OCI-LY1 (cell line): ENCODE results near the gene CHCHD2.

Experiments used
- H2AFZ ChIP-seq: fragments of 200-600 bp; sonication (generic), shearing (Covaris generic); 2 replicates; pipeline ENCODE4 v1.6.0; 2014; ENCODE audit warnings: antibody characterized with exemption, mild to moderate bottlenecking, low read length
- H3F3A ChIP-seq: fragments of 200-600 bp; sonication (generic), shearing (Covaris generic); 2 replicates; pipeline ENCODE4 v1.6.0; 2014; ENCODE audit warnings: mild to moderate bottlenecking, antibody characterized with exemption, low read length, moderate library complexity; ENCODE audit not compliant: insufficient read depth
- H3K27ac ChIP-seq: fragments of 200-600 bp; sonication (generic); 2 replicates; pipeline ENCODE4 v1.5.1; 2014; ENCODE audit warnings: low read length, mixed run types, mild to moderate bottlenecking, low read depth; ENCODE audit not compliant: poor library complexity, severe bottlenecking
- H3K27me3 ChIP-seq: fragments of 200-600 bp; sonication (generic); 2 replicates; pipeline ENCODE4 v1.6.0; 2014; ENCODE audit warnings: antibody characterized with exemption, mild to moderate bottlenecking, low read length, moderate library complexity; ENCODE audit not compliant: insufficient read depth
- H3K36me3 ChIP-seq: fragments of 200-600 bp; sonication (generic); 2 replicates; pipeline ENCODE4 v1.6.1; 2014; ENCODE audit warnings: mild to moderate bottlenecking, antibody characterized with exemption, low read length, moderate library complexity, mixed read lengths; ENCODE audit not compliant: insufficient read depth
- H3K4me1 ChIP-seq: fragments of 200-600 bp; sonication (generic); 2 replicates; pipeline ENCODE4 v1.5.1; 2014; ENCODE audit warnings: mild to moderate bottlenecking, low read length, moderate library complexity; ENCODE audit not compliant: insufficient read depth, severe bottlenecking
- H3K4me2 ChIP-seq: fragments of 200-600 bp; sonication (generic), shearing (Covaris generic); 2 replicates; pipeline ENCODE4 v1.6.1; 2014; ENCODE audit warnings: low read length
- H3K4me3 ChIP-seq: fragments of 200-600 bp; sonication (generic); 2 replicates; pipeline ENCODE4 v1.5.1; 2014; ENCODE audit warnings: low read length, low read depth, mild to moderate bottlenecking, mixed read lengths; ENCODE audit not compliant: poor library complexity, severe bottlenecking
- H3K79me2 ChIP-seq: fragments of 200-600 bp; shearing (Covaris generic); 2 replicates; pipeline ENCODE4 v1.6.1; 2016; ENCODE audit warnings: mixed run types, low read length, mixed read lengths; ENCODE audit not compliant: insufficient read depth
- H3K9ac ChIP-seq: fragments of 200-600 bp; sonication (generic), shearing (Covaris generic); 2 replicates; pipeline ENCODE4 v1.6.1; 2014; ENCODE audit warnings: mild to moderate bottlenecking, low read length, mixed read lengths
- H3K9me2 ChIP-seq: fragments of 200-600 bp; sonication (generic), shearing (Covaris generic); 2 replicates; pipeline ENCODE4 v1.6.1; 2014; ENCODE audit warnings: low read depth, mild to moderate bottlenecking, low read length, mixed read lengths
- H3K9me3 ChIP-seq: fragments of 200-600 bp; shearing (Covaris generic); 2 replicates; pipeline ENCODE4 v1.6.1; 2014; ENCODE audit warnings: low read length, mixed read lengths
- H4K20me1 ChIP-seq: fragments of 200-600 bp; sonication (generic), shearing (Covaris generic); 2 replicates; pipeline ENCODE4 v1.6.0; 2016; ENCODE audit warnings: mild to moderate bottlenecking, low read length; ENCODE audit not compliant: insufficient read depth
- EZH2 ChIP-seq: fragments of 200-600 bp; sonication (generic), shearing (Covaris generic); IDR thresholded peaks from 2 replicates; pipeline ENCODE4 v1.8.0; 2017; ENCODE audit warnings: borderline replicate concordance, mixed run types, mild to moderate bottlenecking, antibody characterized with exemption, low read length, moderate library complexity, mixed read lengths
- TF ChIP-seq, protein P1 (sequence below): fragments of 200-600 bp; sonication (generic), shearing (Covaris generic); IDR thresholded peaks from 2 replicates; pipeline ENCODE4 v1.5.1; 2017; ENCODE audit warnings: mild to moderate bottlenecking, antibody characterized with exemption, low read length, moderate library complexity, mixed read lengths

Gene CHCHD2

GRCh38 chr7:56053993-56054392 lies 52.3 kb downstream of the CHCHD2 start:
- Histone ChIP-seq H3F3A (no peaks in the 10 kb centered on the region), H2AFZ (no peak overlapping the region), H3K4me1 (peaks cover 40% of the 10 kb centered on the region), H3K79me2 (peaks cover 46% of the 10 kb centered on the region), H3K27me3 (no peaks in the 10 kb centered on the region), H3K9ac (0 out of 2 replicates have a peak overlapping the region, but pooled peaks have one; percentile 5), H3K27ac (no peak overlapping the region), H3K9me2 (no peaks in the 10 kb centered on the region), H4K20me1 (no peaks in the 10 kb centered on the region), H3K4me2 (0 out of 2 replicates have a peak overlapping the region, but pooled peaks have one; percentile 15), H3K4me3 (no peak overlapping the region), H3K36me3 (peaks cover 69% of the 10 kb centered on the region), H3K9me3 (no peaks in the 10 kb centered on the region)
- no peak for TF ChIP-seq EZH2
- TF ChIP-seq, protein P1, sequence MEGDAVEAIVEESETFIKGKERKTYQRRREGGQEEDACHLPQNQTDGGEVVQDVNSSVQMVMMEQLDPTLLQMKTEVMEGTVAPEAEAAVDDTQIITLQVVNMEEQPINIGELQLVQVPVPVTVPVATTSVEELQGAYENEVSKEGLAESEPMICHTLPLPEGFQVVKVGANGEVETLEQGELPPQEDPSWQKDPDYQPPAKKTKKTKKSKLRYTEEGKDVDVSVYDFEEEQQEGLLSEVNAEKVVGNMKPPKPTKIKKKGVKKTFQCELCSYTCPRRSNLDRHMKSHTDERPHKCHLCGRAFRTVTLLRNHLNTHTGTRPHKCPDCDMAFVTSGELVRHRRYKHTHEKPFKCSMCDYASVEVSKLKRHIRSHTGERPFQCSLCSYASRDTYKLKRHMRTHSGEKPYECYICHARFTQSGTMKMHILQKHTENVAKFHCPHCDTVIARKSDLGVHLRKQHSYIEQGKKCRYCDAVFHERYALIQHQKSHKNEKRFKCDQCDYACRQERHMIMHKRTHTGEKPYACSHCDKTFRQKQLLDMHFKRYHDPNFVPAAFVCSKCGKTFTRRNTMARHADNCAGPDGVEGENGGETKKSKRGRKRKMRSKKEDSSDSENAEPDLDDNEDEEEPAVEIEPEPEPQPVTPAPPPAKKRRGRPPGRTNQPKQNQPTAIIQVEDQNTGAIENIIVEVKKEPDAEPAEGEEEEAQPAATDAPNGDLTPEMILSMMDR = no peak

- Histone ChIP-seq H3F3A (no peaks in the 10 kb centered on the region), H3K9me3 (no peaks in the 10 kb centered on the region), H3K27me3 (no peaks in the 10 kb centered on the region), H3K4me1 (peaks cover 47% of the 10 kb centered on the region), H3K9ac (peak overlapping the region; percentile 92), H2AFZ (no peak overlapping the region), H3K9me2 (no peaks in the 10 kb centered on the region), H3K36me3 (peaks cover 63% of the 10 kb centered on the region), H3K27ac (peak overlapping the region; percentile 6), H3K79me2 (peaks cover 46% of the 10 kb centered on the region), H4K20me1 (no peaks in the 10 kb centered on the region), H3K4me2 (peak overlapping the region; percentile 78), H3K4me3 (peak overlapping the region; percentile 86)
- no peak for TF ChIP-seq EZH2
- TF ChIP-seq, protein P1 = no peak
These were observed 52.9 kb downstream of the CHCHD2 start for GRCh38 chr7:56053379-56053778.
